Measurements from ENCODE around the gene CYBC1. TPM values are rescaled to one million over a fixed set of nuclear protein-coding genes. Genes with fewer than 3 reads are reported as not detected.

CYBC1 gene
- total RNA-seq, 1 donor from 2014 or later, result 115 TPM

GRCh38 chr17:82449883-82450356 lies 632 bp downstream of the CYBC1 start:
- Mint-ChIP-seq H3K27me3 (ENCODE audit: low read depth) (no peaks in the 10 kb centered on the region), H3K9me3 (peaks cover 12% of the 10 kb centered on the region), H3K4me3 (peak overlapping the region; percentile 90), H3K4me1 (peaks cover 20% of the 10 kb centered on the region), H3K27ac (ENCODE audit: unreplicated experiment) (peak overlapping the region; percentile 84), H3K36me3 (ENCODE audit: low read depth) (peaks cover 4% of the 10 kb centered on the region)
- no peak for TF ChIP-seq CTCF (conservative IDR thresholded peaks at IDR 0.05)
- no peak for DNase-seq (ENCODE audit: low read depth, low spot score)

- H3K27me3 Mint-ChIP-seq (ENCODE audit: low read depth), result no peaks in the 10 kb centered on the region
- no peak for DNase-seq (ENCODE audit: low read depth, low spot score)
- H3K36me3 Mint-ChIP-seq (ENCODE audit: low read depth), result peaks cover 4% of the 10 kb centered on the region
- peak overlapping the region; percentile 90 for H3K4me3 Mint-ChIP-seq
- H3K4me1 Mint-ChIP-seq, result peaks cover 20% of the 10 kb centered on the region
- H3K9me3 Mint-ChIP-seq, result peaks cover 12% of the 10 kb centered on the region
- peak overlapping the region; percentile 84 for H3K27ac Mint-ChIP-seq (ENCODE audit: unreplicated experiment)
- no peak for TF ChIP-seq CTCF (conservative IDR thresholded peaks at IDR 0.05)
Observed at GRCh38 chr17:82449131-82449882, 1.2 kb downstream of the CYBC1 start.

- Mint-ChIP-seq H3K9me3 (peaks cover 12% of the 10 kb centered on the region), H3K27ac (ENCODE audit: unreplicated experiment) (no peak overlapping the region), H3K4me3 (peak overlapping the region; percentile 84)
Observed at GRCh38 chr17:82447876-82448275, 2.7 kb downstream of the CYBC1 start.

GRCh38 chr17:82446649-82447048 lies 3.9 kb downstream of the CYBC1 start:
- Mint-ChIP-seq H3K9me3 (peaks cover 5% of the 10 kb centered on the region), H3K27ac (ENCODE audit: unreplicated experiment) (no peak overlapping the region), H3K4me1 (peaks cover 20% of the 10 kb centered on the region), H3K36me3 (ENCODE audit: low read depth) (no peaks in the 10 kb centered on the region), H3K4me3 (no peak overlapping the region), H3K27me3 (ENCODE audit: low read depth) (no peaks in the 10 kb centered on the region)
- no peak for DNase-seq (ENCODE audit: low read depth, low spot score)
- TF ChIP-seq CTCF (conservative IDR thresholded peaks at IDR 0.05), result no peak

More at GRCh38 chr17:82447876-82448275, 2.7 kb downstream of the CYBC1 start:
- TF ChIP-seq CTCF (conservative IDR thresholded peaks at IDR 0.05), result no peak
- no peak for DNase-seq (ENCODE audit: low read depth, low spot score)
- Mint-ChIP-seq H3K27me3 (ENCODE audit: low read depth) (no peaks in the 10 kb centered on the region), H3K36me3 (ENCODE audit: low read depth) (no peaks in the 10 kb centered on the region), H3K4me1 (peaks cover 20% of the 10 kb centered on the region)

GRCh38 chr17:82446124-82446523 lies 4.4 kb downstream of the CYBC1 start:
- TF ChIP-seq CTCF (conservative IDR thresholded peaks at IDR 0.05), result no peak
- Mint-ChIP-seq H3K36me3 (ENCODE audit: low read depth) (no peaks in the 10 kb centered on the region), H3K27ac (ENCODE audit: unreplicated experiment) (no peak overlapping the region), H3K4me1 (peaks cover 16% of the 10 kb centered on the region), H3K9me3 (peaks cover under 1% of the 10 kb centered on the region), H3K4me3 (peak overlapping the region; percentile 59), H3K27me3 (ENCODE audit: low read depth) (no peaks in the 10 kb centered on the region)
- no peak for DNase-seq (ENCODE audit: low read depth, low spot score)
